ENCODE results near the gene ANTXR1. TPM values are rescaled to one million over a fixed set of nuclear protein-coding genes. Genes with fewer than 3 reads are reported as not detected.

The ANTXR1 gene
- total RNA-seq, 1 experiment from 2014 or later, result 25.7 TPM

DNA sequence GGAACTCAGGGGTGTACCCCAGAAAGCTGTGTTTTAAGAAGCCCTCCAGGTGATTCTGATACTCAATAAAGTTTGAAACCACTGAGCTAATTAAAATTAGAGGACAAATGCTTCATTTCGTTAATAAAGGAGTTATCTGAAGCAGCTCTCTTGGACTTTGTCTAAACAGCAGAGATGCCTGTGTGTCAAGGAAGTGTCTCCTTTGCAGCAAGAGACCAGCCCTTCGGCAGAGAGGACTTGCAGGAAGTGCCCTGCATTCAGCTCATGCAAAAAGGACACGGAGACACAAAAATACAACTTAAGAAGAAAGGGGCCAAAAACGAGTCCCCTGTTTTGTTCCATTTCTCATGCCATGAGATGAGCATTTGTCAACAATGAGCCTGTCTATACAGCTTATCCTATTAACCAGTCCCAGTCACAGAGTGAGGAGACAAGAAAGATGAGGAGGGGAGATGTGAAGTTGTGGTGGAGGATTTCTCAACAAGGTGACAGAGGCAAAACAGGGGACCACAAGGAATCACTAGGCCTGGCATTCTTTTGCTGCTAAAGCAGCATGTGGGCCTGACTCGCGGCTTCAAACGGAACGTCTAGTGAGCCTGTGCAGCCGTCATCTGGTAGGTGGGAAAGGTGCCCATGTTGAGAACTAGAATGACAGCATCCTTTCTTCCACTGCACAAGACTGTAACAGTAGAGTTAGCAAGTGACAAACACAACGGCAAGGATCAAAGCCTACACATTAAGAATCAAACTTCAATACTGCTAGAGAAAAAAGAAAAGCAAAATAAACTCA lies 152.3 kb downstream of the ANTXR1 start:
- no peak for DNase-seq (ENCODE audit: low read depth, low spot score)
- Histone ChIP-seq H2AFZ (ENCODE audit: low read depth, low read length, poor library complexity, severe bottlenecking) (no peak overlapping the region), H3K4me1 (ENCODE audit: control insufficient read depth in 1 of 2, insufficient read depth in 2 of 2, low read length in 2 of 2) (peaks cover 17 to 20% of the 10 kb centered on the region in 2 experiments), H3K36me3 (ENCODE audit: control insufficient read depth in 1 of 2, insufficient read depth in 2 of 2, low read length in 2 of 2) (no peaks in the 10 kb centered on the region), H3K79me2 (ENCODE audit: insufficient read depth, low read length) (no peaks in the 10 kb centered on the region), H3K27me3 (ENCODE audit: insufficient read depth, low read length) (no peaks in the 10 kb centered on the region), H4K20me1 (ENCODE audit: insufficient read depth) (no peaks in the 10 kb centered on the region), H3K27ac (ENCODE audit: low read depth, low read length) (no peak overlapping the region), H3K9ac (ENCODE audit: low read length) (no peak overlapping the region), H3K4me2 (ENCODE audit: low read length) (no peak overlapping the region), H3K9me2 (ENCODE audit: insufficient read depth) (no peaks in the 10 kb centered on the region), H3K9me3 (ENCODE audit: control insufficient read depth in 1 of 2, insufficient read depth in 1 of 2, low read depth in 1 of 2, low read length in 2 of 2) (no peaks in the 10 kb centered on the region), H3K4me3 (replicated peaks in 1 of 2; ENCODE audit: low read depth in 1 of 2, low read length in 2 of 2) (no peak overlapping the region)
- ATAC-seq, result no peak
- POLR2A ChIA-PET, result no interaction called here
- intact Hi-C loops (cut with micrococcal nuclease), result no loop called here
- TF ChIP-seq ZFX (IDR thresholded peaks at IDR 0.05) (no peak), POLR2A (IDR thresholded peaks at IDR 0.05; ENCODE audit: borderline replicate concordance, extremely low read depth, insufficient read depth, insufficient read length) (no peak), ZNF274 (IDR thresholded peaks at IDR 0.05; ENCODE audit: low read depth, low read length) (no peak), ELF1 (IDR thresholded peaks at IDR 0.05; ENCODE audit: borderline replicate concordance, low read depth) (no peak), JUND (IDR thresholded peaks at IDR 0.05) (no peak), FOSL1 (IDR thresholded peaks at IDR 0.05; ENCODE audit: low read depth) (no peak), EZH2phosphoT487 (IDR thresholded peaks at IDR 0.05; ENCODE audit: borderline replicate concordance) (no peak), POLR2AphosphoS5 (IDR thresholded peaks at IDR 0.05; ENCODE audit: low read depth, low read length) (no peak), EGR1 (IDR thresholded peaks at IDR 0.05; ENCODE audit: low read depth) (no peak), CBX3 (IDR thresholded peaks at IDR 0.05; ENCODE audit: low read depth) (no peak), SIN3A (IDR thresholded peaks at IDR 0.05; ENCODE audit: low read depth) (no peak), CEBPB (IDR thresholded peaks at IDR 0.05; ENCODE audit: low read depth) (no peak), EZH2 (IDR thresholded peaks at IDR 0.05) (no peak), YY1 (IDR thresholded peaks at IDR 0.05; ENCODE audit: extremely low read depth, insufficient replicate concordance, low read depth, low read length) (no peak), SP1 (IDR thresholded peaks at IDR 0.05; ENCODE audit: low read depth) (no peak), SRF (IDR thresholded peaks at IDR 0.05; ENCODE audit: low read depth) (no peak)
- TF ChIP-seq, protein P1, sequence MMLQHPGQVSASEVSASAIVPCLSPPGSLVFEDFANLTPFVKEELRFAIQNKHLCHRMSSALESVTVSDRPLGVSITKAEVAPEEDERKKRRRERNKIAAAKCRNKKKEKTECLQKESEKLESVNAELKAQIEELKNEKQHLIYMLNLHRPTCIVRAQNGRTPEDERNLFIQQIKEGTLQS (IDR thresholded peaks at IDR 0.05), result no peak
- TF ChIP-seq, protein P2, sequence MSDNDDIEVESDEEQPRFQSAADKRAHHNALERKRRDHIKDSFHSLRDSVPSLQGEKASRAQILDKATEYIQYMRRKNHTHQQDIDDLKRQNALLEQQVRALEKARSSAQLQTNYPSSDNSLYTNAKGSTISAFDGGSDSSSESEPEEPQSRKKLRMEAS (IDR thresholded peaks at IDR 0.05), result no peak
- TF ChIP-seq, protein P3, sequence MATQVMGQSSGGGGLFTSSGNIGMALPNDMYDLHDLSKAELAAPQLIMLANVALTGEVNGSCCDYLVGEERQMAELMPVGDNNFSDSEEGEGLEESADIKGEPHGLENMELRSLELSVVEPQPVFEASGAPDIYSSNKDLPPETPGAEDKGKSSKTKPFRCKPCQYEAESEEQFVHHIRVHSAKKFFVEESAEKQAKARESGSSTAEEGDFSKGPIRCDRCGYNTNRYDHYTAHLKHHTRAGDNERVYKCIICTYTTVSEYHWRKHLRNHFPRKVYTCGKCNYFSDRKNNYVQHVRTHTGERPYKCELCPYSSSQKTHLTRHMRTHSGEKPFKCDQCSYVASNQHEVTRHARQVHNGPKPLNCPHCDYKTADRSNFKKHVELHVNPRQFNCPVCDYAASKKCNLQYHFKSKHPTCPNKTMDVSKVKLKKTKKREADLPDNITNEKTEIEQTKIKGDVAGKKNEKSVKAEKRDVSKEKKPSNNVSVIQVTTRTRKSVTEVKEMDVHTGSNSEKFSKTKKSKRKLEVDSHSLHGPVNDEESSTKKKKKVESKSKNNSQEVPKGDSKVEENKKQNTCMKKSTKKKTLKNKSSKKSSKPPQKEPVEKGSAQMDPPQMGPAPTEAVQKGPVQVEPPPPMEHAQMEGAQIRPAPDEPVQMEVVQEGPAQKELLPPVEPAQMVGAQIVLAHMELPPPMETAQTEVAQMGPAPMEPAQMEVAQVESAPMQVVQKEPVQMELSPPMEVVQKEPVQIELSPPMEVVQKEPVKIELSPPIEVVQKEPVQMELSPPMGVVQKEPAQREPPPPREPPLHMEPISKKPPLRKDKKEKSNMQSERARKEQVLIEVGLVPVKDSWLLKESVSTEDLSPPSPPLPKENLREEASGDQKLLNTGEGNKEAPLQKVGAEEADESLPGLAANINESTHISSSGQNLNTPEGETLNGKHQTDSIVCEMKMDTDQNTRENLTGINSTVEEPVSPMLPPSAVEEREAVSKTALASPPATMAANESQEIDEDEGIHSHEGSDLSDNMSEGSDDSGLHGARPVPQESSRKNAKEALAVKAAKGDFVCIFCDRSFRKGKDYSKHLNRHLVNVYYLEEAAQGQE (IDR thresholded peaks at IDR 0.05; ENCODE audit: low read depth), result no peak
- TF ChIP-seq, protein P4, sequence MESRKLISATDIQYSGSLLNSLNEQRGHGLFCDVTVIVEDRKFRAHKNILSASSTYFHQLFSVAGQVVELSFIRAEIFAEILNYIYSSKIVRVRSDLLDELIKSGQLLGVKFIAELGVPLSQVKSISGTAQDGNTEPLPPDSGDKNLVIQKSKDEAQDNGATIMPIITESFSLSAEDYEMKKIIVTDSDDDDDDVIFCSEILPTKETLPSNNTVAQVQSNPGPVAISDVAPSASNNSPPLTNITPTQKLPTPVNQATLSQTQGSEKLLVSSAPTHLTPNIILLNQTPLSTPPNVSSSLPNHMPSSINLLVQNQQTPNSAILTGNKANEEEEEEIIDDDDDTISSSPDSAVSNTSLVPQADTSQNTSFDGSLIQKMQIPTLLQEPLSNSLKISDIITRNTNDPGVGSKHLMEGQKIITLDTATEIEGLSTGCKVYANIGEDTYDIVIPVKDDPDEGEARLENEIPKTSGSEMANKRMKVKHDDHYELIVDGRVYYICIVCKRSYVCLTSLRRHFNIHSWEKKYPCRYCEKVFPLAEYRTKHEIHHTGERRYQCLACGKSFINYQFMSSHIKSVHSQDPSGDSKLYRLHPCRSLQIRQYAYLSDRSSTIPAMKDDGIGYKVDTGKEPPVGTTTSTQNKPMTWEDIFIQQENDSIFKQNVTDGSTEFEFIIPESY (IDR thresholded peaks at IDR 0.05; ENCODE audit: extremely low read depth, insufficient replicate concordance, low read length), result no peak
- no TSS peak for BruUV-seq (replicated peaks)
- RAD21 ChIA-PET (ENCODE audit: low non-redundant PET in 1 of 2, low total read pairs in 2 of 2, uncharacterized antibody in 2 of 2, unreplicated experiment in 2 of 2), result no interaction called here
- CTCF ChIA-PET, result no interaction called here

Measured in HCT116 (cell line).